Measurements from ENCODE around the gene SEMA6C. TPM values are rescaled to one million over a fixed set of nuclear protein-coding genes. Genes with fewer than 3 reads are reported as not detected.

SEMA6C gene
- total and polyA plus RNA-seq, 2 of the 8 experiments (the other 6 are each of a cell fraction or from before 2014, with no cell fraction given) = 12.2 to 15.7 TPM

DNA sequence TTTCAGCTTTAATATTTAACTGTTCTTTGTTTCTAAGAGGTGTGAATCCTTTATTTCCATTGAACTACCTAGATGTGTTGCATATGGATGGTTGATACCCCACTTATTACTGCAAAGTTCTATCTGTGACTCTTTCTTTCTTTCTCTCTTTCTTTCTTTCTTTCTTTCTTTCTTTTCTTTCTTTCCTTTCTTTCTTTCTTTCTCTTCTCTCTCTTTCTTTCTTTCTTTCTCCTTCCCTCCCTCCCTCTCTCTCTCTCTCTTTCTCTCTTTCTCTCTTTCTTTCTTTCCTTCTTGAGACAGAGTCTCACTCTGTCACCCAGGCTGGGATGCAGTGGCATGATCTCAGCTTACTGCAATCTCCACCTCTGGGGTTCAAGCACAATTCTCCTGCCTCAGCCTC, 41.8 kb downstream of the SEMA6C start:
- Histone ChIP-seq H3K4me2 (ENCODE audit: insufficient read depth in 1 of 2, low read depth in 2 of 2, low read length in 2 of 2) (no peak overlapping the region), H4K8ac (ENCODE audit: extremely low read depth, insufficient read depth, low read length) (no peak overlapping the region), H3K9me3 (ENCODE audit: insufficient read depth in 2 of 2, low read depth in 1 of 2, low read length in 1 of 2) (no peaks in the 10 kb centered on the region), H3K36me3 (ENCODE audit: control insufficient read depth in 2 of 4, insufficient read depth in 4 of 4, low read length in 3 of 4) (no peaks in the 10 kb centered on the region), H4K91ac (replicated peaks; ENCODE audit: insufficient read length, low read length) (no peak overlapping the region), H3K4me1 (replicated peaks in 1 of 4; ENCODE audit: control insufficient read depth in 3 of 4, insufficient read depth in 4 of 4, low read length in 3 of 4) (no peaks in the 10 kb centered on the region), H3K79me1 (ENCODE audit: low read depth, low read length) (no peaks in the 10 kb centered on the region), H2BK12ac (ENCODE audit: low read depth, low read length) (no peak overlapping the region), H3K9ac (replicated peaks in 1 of 4; ENCODE audit: extremely low read depth in 1 of 4, low read depth in 3 of 4, low read length in 3 of 4) (no peak overlapping the region), H2BK15ac (ENCODE audit: low read length) (no peak overlapping the region), H3K23me2 (ENCODE audit: low read depth, low read length) (no peaks in the 10 kb centered on the region), H2AK5ac (ENCODE audit: low read depth, low read length) (no peak overlapping the region), H3K27ac (ENCODE audit: low read depth, low read length) (no peak overlapping the region), H4K5ac (ENCODE audit: insufficient read length, low read depth, low read length) (no peak overlapping the region), H3K4ac (replicated peaks; ENCODE audit: insufficient read length, low read depth, low read length) (no peak overlapping the region), H3K18ac (ENCODE audit: extremely low read depth, low read length) (no peak overlapping the region), H3K23ac (ENCODE audit: insufficient read length) (no peak overlapping the region), H2BK120ac (replicated peaks; ENCODE audit: low read depth, low read length) (no peak overlapping the region), H3K79me2 (ENCODE audit: control insufficient read depth in 1 of 2, insufficient read depth in 2 of 2, low read length in 2 of 2) (no peaks in the 10 kb centered on the region), H3K27me3 (replicated peaks in 1 of 4; ENCODE audit: control insufficient read depth in 3 of 4, extremely low read depth in 1 of 4, insufficient read depth in 3 of 4, low read length in 3 of 4) (no peaks in the 10 kb centered on the region), H3K4me3 (ENCODE audit: extremely low read depth in 1 of 4, insufficient read depth in 2 of 4, low read depth in 3 of 4, low read length in 4 of 4) (no peak overlapping the region), H3K56ac (replicated peaks; ENCODE audit: insufficient read length, low read depth, low read length) (no peak overlapping the region), H2BK5ac (ENCODE audit: low read depth, low read length) (no peak overlapping the region), H2AFZ (ENCODE audit: low read length) (no peak overlapping the region), H2BK20ac (ENCODE audit: low read length) (no peak overlapping the region), H3K14ac (ENCODE audit: insufficient read length) (no peak overlapping the region), H4K20me1 (replicated peaks in 1 of 2; ENCODE audit: control insufficient read depth in 1 of 2, insufficient read depth in 2 of 2, low read length in 2 of 2) (no peaks in the 10 kb centered on the region)
- FAIRE-seq = no peak
- DNase-seq (ENCODE audit: low read depth in 1 of 2, low spot score in 2 of 2) = no peak
- CTCF ChIA-PET (ENCODE audit: partially characterized antibody) = interaction anchor here (0.7 to 15.7 kb wide), 5 partner anchors 29 to 80 kb away, joined by 3 to 285 read pairs (median 3); partner anchors contain the start of genes TMOD4 and TNFAIP8L2
- POLR2A ChIA-PET (ENCODE audit: partially characterized antibody) = interaction anchor here (0.6 kb wide), 1 partner anchor 477 kb away, joined by 3 read pairs; no protein-coding TSS in a partner anchor
- TF ChIP-seq EZH2 (IDR thresholded peaks at IDR 0.05; ENCODE audit: low read depth, low read length, severe bottlenecking) = no peak
- no peak for TF ChIP-seq RAD21 (IDR thresholded peaks at IDR 0.05 in 1 of 2, conservative IDR thresholded peaks at IDR 0.05 in 1 of 2; ENCODE audit: low read depth in 2 of 2, low read length in 2 of 2)
- TF ChIP-seq SP4 (IDR thresholded peaks at IDR 0.05; ENCODE audit: low read length) = no peak
- TF ChIP-seq TCF12 (IDR thresholded peaks at IDR 0.05; ENCODE audit: low read depth, low read length) = no peak
- no peak for TF ChIP-seq BACH1 (IDR thresholded peaks at IDR 0.05; ENCODE audit: low read length)
- no peak for TF ChIP-seq JUN (IDR thresholded peaks at IDR 0.05; ENCODE audit: low read depth, low read length)
- TF ChIP-seq SIN3A (conservative IDR thresholded peaks at IDR 0.05 in 1 of 2, IDR thresholded peaks at IDR 0.05 in 1 of 2; ENCODE audit: low read depth in 1 of 2, low read length in 2 of 2) = no peak
- TF ChIP-seq RNF2 (IDR thresholded peaks at IDR 0.05; ENCODE audit: borderline replicate concordance, low read depth, low read length, missing control alignments, poor library complexity, severe bottlenecking) = no peak
- no peak for TF ChIP-seq CBX8 (IDR thresholded peaks at IDR 0.05; ENCODE audit: borderline replicate concordance, low read depth, low read length)
- TF ChIP-seq, protein P1, sequence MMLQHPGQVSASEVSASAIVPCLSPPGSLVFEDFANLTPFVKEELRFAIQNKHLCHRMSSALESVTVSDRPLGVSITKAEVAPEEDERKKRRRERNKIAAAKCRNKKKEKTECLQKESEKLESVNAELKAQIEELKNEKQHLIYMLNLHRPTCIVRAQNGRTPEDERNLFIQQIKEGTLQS (IDR thresholded peaks at IDR 0.05; ENCODE audit: insufficient read depth, low read depth, low read length) = no peak
- no peak for TF ChIP-seq POLR2A (IDR thresholded peaks at IDR 0.05; ENCODE audit: control extremely low read depth in 1 of 2, low read depth in 2 of 2, low read length in 2 of 2)
- no peak for TF ChIP-seq RBBP5 (IDR thresholded peaks at IDR 0.05; ENCODE audit: borderline replicate concordance, low read depth, low read length)
- no peak for TF ChIP-seq SIX5 (IDR thresholded peaks at IDR 0.05; ENCODE audit: low read depth, low read length)
